GM12875 (cell line): ENCODE data around the gene FSTL5.

ENCODE experiments used
- H3K4me3 ChIP-seq: one replicate; pipeline ENCODE4 v1.5.1; 2011; ENCODE audit warnings: low read depth, low read length, control low read depth
- TF ChIP-seq, protein P1 (sequence below): IDR thresholded peaks from 2 replicates; pipeline ENCODE4 v1.5.1; 2011; ENCODE audit warnings: low read depth, mild to moderate bottlenecking, control low read depth, inconsistent platforms, low read length, moderate library complexity, borderline replicate concordance; ENCODE audit not compliant: insufficient read depth

Gene FSTL5

DNA sequence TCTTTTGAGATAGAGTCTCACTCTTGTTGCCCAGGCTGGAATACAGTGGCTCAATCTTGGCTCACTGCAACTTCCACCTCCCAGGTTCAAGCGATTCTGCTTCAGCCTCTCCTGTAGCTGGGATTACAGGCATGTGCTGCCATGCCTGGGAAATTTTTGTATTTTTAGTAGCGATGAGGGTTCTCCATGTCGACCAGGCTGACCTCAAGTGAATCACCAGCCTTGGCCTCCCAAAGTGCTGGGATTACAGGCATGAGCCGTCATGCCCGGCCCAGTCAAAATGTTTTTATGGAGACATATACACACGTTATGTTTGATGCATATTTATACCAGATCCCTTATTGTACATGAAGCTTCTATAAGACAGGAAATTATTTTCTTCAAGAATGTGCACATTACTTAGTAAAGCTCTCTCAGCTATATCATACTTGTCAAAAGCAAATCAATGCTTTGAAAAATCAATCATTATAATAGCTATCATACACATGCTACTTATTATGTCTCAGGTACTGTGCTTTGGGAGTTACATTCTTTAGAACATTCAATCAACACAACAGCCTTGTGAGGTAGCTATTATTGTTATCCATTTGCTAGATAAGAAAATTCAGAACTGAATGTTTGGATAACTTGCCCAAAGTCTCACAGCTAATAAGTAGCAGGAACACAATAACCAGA is 269.2 kb downstream of the FSTL5 start:
- TF ChIP-seq, protein P1, sequence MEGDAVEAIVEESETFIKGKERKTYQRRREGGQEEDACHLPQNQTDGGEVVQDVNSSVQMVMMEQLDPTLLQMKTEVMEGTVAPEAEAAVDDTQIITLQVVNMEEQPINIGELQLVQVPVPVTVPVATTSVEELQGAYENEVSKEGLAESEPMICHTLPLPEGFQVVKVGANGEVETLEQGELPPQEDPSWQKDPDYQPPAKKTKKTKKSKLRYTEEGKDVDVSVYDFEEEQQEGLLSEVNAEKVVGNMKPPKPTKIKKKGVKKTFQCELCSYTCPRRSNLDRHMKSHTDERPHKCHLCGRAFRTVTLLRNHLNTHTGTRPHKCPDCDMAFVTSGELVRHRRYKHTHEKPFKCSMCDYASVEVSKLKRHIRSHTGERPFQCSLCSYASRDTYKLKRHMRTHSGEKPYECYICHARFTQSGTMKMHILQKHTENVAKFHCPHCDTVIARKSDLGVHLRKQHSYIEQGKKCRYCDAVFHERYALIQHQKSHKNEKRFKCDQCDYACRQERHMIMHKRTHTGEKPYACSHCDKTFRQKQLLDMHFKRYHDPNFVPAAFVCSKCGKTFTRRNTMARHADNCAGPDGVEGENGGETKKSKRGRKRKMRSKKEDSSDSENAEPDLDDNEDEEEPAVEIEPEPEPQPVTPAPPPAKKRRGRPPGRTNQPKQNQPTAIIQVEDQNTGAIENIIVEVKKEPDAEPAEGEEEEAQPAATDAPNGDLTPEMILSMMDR = no peak

DNA sequence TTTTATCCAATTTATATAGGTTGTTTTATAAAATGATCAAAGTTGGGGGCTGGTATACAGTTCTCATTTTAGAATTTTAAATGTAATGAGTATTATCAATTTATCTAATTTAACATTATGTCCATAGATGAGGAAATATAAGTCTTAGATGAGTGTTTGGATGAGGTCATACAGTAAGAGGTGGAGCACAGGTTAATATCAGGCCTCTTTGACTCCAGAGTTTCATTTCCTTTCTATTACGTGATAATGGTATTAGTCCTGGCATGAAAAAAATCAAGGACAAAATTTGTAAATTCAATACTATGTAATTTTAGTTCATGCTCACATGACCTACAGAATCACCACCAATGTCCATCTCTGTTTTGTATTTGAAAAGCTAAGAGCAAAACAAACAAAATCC is 269.8 kb downstream of the FSTL5 start:
- H3K4me3 ChIP-seq = no peak overlapping the region
- TF ChIP-seq, protein P1 = no peak

More for the DNA sequence above, 269.2 kb downstream of the FSTL5 start:
- H3K4me3 ChIP-seq = no peak overlapping the region

DNA sequence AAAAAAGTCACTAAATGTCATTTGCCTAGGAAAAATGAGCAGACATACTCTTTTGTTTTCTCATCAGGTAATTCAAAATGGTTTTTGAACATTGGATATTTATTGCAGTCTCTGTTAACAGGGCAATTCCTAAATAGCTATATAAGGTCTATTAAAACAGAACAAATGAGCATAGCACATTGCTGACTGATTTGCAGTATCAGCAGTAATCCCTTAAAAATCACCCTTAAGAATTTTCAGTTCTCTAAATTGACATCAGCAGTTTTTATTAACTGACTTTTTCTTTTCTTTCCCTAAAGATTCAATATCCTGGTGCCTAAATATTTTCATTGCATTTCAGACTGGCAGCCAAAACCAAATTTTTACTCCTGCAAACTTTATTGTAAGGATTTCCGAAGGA is 270.2 kb downstream of the FSTL5 start:
- H3K4me3 ChIP-seq = no peak overlapping the region
- TF ChIP-seq, protein P1 = no peak

DNA sequence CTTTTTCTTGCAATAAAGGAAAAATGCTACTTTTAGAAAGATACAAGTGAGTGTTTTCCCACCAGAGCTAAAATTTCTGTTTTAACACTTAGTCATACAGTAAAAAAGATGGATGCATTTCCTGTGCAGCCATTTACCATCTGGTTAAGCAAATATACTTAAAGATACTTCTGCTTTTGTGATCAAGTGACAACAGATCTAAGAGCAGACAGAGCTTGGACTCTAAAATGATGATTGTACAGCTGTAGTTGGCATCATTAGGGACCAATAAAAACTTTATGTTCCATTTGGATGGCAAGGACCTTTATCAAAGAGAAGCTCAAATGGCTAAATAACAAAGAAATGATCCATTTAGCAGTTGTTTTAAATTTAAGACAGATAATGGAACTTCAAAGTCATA is 270.8 kb downstream of the FSTL5 start:
- H3K4me3 ChIP-seq = no peak overlapping the region
- TF ChIP-seq, protein P1 = no peak

DNA sequence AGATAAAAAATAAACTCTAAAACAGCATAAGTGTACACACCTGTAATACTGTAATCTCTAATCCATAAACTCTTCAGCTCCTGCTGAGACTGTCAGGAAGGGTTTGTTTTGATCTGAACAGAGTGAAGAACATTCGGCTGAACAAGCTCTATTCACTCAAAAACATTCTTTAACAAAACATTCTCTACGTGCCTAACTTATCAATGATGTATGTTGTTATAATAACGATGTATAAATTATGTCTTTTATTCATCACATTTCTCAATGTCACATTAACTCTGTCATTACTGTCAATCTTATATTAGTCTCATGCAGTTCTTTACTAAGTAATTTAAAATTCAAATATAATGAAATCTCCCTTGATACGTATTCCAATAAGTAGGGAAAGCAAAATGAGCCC is 280.6 kb downstream of the FSTL5 start:
- TF ChIP-seq, protein P1 = no peak
- H3K4me3 ChIP-seq = no peak overlapping the region

DNA sequence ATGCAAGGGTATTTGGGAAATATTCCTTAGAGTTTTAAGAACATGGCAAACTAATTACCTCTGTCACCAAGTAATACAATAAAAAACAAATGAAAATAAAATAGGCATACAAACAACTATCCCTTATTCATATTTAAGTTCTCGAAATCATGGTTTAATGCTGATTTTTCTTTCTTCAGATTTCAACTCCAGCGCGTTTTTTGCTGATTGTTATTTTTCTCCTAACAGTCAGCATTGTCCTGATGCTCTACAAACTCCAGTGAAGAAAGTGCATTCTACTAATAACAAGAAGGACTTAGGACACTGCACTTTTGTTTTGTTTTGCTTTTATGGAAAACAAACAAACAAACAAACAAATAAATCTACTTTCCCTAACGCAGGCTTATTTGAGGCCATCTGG is 282.4 kb downstream of the FSTL5 start:
- TF ChIP-seq, protein P1 = no peak
- no peak overlapping the region for H3K4me3 ChIP-seq

DNA sequence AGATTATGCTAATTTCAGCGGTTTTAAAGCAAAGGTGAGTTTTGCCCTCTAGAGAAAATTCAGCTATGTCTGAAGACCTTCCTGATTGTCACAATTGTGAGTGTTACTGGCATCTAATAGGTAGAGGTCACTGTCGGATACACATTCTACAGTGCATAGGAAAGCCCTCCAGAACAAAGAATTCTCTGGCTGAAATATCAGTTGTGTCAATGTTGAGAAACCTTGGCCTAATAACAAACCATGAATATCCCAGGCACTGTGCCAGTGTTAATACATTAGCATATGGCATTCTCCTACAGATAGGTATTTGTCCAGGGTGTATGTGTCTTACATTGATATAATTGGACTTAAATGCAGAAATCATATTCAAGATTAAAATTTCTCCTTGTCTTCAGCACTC is 294.3 kb downstream of the FSTL5 start:
- TF ChIP-seq, protein P1 = no peak
- H3K4me3 ChIP-seq = no peak overlapping the region
